HG03095 (cell line): Measurements from ENCODE around the gene SHISA9.

Experiments used
- ATAC-seq: cut with Tn5 transposase; IDR thresholded peaks from one replicate; pipeline ENCODE4 v1.9.1; 2021; ENCODE audit warnings: moderate library complexity; ENCODE audit not compliant: unreplicated experiment

SHISA9 gene

DNA sequence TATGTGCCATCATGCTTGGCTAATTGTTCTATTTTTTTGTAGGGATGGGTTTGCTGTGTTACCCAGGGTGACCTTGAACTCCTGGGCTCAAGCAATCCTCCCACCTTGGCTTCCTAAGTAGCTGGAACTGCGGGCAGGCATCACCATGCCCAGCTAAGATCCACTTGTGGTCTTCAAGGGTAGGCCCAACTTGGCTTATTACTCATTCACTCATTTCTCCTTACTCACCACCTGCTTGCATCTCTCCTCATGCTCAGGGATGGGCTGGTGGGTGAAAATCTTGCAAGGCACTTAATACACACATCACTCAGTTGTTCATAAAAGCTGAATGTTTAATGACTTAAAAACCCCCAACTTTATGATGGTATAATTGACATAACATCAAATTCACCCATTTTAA, 207.8 kb downstream of the SHISA9 start:
- ATAC-seq = no peak

GRCh38 chr16:13110124-13110796, 208.9 kb downstream of the SHISA9 start:
- no peak for ATAC-seq

DNA sequence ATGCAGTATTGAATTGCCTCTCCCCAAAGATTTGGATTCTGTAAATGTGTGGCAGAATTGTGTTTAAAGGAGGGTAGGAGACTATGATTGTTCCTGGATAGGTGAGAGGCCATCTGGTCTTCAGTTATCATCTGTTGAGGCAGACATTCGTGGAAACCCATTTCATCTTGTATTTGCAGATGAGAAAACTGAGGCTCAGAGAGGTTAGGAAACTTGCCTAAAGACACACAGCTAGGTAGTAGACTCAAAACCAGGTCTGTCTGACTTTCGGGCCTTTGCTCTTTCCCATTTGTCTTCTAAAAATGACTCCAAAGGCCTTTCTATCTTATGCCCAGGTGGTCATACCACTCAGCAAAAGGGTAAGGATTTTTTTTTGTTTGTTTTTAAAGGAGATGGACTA, 210.3 kb downstream of the SHISA9 start:
- no peak for ATAC-seq

GRCh38 chr16:13113741-13114140, 212.3 kb downstream of the SHISA9 start:
- ATAC-seq = no peak

GRCh38 chr16:13118091-13118490, 216.7 kb downstream of the SHISA9 start:
- no peak for ATAC-seq

DNA sequence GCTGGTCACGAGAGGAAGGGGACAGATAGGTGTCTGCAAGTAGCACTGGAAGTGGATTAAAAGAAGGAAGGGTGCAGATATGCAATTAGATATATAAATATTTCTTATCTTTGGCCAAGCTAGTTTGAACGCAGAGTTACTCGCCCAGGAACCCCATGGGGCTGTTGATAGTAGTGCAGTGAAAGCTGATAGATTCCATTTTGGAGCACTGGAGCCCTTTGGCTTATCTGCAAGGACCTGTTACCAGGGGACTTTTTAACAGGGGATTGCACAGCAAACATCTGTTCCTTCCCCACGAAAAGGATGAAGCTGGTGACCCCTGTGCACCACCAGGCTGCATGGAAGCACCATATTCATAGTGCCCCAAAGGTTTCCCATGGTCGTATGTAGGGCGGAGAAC, 218.7 kb downstream of the SHISA9 start:
- ATAC-seq = no peak

- ATAC-seq = no peak
Measured at GRCh38 chr16:13120557-13120956, 219.2 kb downstream of the SHISA9 start.

- no peak for ATAC-seq
Measured at GRCh38 chr16:13123991-13124390, 222.6 kb downstream of the SHISA9 start.

- ATAC-seq = no peak
Measured at GRCh38 chr16:13127144-13127543, 225.7 kb downstream of the SHISA9 start.

DNA sequence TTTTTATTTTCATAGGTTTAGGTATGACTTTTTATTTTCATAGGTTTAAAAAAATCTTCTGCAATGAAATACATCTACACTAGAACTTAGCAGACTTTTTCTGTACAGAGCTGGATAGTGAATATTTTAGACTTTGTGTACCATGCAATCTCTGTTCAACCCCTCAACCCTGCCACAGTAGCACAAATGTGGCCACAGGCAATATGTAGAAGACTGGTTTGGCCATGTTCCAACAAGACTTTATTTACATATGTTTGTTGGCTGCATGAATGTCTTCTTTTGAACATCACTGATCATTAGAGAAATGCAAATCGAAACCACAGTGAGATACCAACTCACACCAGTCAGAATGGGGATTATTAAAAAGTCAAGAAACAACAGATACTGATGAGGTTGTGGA, 229.2 kb downstream of the SHISA9 start:
- no peak for ATAC-seq

DNA sequence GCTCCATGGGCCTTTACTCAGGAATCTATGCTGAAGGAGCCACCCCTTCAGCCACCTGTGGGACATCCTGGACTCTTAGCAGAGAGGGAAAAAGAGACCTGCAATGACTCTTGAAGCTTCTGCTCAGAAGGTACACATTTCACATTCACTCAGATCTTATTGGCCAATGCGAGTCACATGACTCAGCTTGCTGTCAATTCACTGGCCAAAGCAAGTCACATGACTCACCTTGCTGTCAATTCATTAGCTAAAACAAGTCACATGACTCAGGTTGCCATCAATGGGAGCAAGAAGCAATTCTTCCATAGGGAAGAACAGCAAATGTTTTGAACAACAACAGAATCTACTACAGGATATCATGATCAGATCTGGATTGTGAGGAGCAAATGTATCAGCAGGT, 233.4 kb downstream of the SHISA9 start:
- no peak for ATAC-seq

DNA sequence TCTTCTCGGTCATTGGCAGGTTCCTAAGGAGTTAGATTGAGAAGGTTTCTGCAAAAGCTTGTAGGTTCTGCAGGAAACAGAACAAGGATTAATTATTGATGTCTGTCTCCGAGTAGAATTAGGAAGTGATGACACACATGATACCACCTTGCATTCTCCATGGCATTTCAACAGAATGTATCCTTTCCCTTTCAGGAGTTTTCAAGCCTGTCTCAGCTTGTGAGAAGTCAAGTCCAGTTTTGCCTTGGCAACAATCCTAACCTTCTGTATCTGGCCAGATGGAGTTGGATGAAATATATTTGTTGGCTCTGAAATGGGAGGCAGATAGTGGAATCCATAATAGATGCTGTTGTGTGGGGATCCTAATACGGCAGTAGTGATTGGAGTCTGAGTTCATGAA, 235.5 kb downstream of the SHISA9 start:
- no peak for ATAC-seq

DNA sequence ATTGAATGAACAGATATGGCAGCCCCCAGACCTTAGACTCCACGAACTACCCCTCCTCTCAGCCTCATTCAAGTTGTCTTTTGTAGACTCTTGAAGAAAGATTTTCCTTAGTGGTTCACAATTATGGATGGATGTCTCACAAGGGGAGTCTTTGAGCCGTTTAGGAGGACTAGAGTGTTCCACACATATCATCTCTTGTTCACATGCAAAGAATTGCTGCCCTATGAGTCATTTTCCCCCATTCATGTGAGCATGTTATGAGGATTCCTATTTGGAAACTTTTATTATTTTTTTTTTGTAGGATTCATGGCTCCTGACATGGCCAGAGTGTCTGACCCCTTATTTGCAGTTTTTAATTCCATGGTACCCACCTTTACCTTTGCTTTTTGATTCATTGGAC, 237.1 kb downstream of the SHISA9 start:
- ATAC-seq = no peak

DNA sequence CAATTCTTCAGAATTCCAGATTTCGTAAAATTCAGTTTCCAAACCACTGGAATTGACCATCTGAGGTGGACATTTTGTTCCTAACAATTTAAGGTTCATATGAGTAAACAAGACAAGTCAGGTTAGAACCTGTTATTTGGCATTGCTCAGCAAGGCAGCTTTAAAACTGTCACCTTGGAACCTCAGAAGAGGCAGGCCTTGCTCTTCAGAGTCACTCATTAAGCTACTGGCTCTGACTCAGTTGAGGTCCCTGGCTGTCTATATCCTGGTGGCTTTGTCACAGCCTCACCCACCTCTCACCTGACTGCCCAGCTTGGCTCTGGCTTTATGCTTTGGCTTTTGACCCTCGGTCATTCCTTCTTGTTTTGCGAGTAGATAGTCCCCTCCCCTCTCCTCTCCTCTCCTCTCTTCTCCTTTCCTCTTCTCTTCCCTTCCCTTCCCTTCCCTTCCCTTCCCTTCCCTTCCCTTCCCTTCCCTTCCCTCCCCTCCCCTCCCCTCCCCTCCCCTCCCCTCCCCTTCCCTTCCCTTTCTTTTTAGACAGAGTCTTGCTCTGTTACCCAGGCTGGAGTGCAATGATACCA, 238.4 kb downstream of the SHISA9 start:
- no peak for ATAC-seq

GRCh38 chr16:13143551-13143950, 242.2 kb downstream of the SHISA9 start:
- ATAC-seq = no peak

GRCh38 chr16:13146829-13147228, 245.4 kb downstream of the SHISA9 start:
- no peak for ATAC-seq

- ATAC-seq = no peak
Measured at GRCh38 chr16:13148294-13148693, 246.9 kb downstream of the SHISA9 start.

- no peak for ATAC-seq
Measured at GRCh38 chr16:13148836-13149235, 247.4 kb downstream of the SHISA9 start.

- ATAC-seq = no peak
Measured at GRCh38 chr16:13150181-13150885, 248.9 kb downstream of the SHISA9 start.

DNA sequence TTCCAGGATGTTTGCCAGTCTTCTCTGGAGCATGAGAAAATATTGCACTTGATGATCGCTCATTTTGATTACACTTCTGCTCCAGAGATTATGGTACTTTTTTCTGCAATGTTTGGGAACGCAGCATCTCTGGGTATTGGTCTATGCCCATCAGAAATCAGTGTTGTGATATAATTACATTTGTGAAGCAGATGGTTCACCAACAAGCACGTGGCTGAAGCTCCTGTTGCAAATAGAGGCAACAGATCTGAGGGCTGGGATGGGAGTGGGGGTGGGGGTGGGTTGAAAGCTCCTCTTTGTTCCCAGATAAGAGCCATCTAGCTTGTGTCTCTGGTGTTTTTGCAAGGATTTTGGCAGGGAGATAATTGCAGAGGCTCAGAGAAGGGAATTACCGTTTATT, 252.3 kb downstream of the SHISA9 start:
- ATAC-seq = no peak

- ATAC-seq = no peak
Measured at GRCh38 chr16:13154799-13155198, 253.4 kb downstream of the SHISA9 start.

DNA sequence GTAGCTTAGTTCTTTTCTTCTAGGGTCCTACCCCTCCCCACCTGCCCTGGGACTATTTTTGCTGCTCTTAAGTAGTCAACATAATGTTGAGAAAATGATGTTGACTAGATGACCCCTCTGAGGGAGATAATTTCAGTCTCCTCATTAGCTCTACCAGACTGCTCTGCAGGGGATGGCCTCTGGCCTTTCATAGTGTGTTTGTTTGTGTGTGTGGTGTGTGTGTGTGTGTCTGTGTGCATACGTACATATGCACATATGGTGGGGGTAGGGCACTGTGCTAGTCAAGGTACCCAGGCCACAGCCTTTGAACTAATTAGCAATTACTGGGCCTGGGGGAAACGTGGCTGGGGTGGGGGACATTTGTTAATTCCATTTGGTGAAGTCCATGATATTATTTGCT, 254.0 kb downstream of the SHISA9 start:
- ATAC-seq = no peak
